Chondrocyte (in vitro differentiated cells): ENCODE results near the gene CCDC27. TPM values are rescaled to one million over a fixed set of nuclear protein-coding genes. Genes with fewer than 3 reads are reported as not detected.

Experiments
- DNase-seq: peaks from one replicate; pipeline ENCODE4 v3.0.0; 2021; ENCODE audit warnings: mixed read lengths, low spot score
- H3K27ac Mint-ChIP-seq: one replicate; pipeline ENCODE4 v1.8.0; 2021; ENCODE audit warnings: mild to moderate bottlenecking, moderate library complexity, mixed read lengths; ENCODE audit not compliant: unreplicated experiment
- H3K27me3 Mint-ChIP-seq: 2 replicates; pipeline ENCODE4 v1.8.0; 2021; ENCODE audit warnings: low read depth, mixed read lengths
- H3K36me3 Mint-ChIP-seq: 2 replicates; pipeline ENCODE4 v1.8.0; 2021; ENCODE audit warnings: low read depth, mixed read lengths
- H3K4me1 Mint-ChIP-seq: 2 replicates; pipeline ENCODE4 v1.8.0; 2021; ENCODE audit warnings: low read depth, mild to moderate bottlenecking, mixed read lengths
- H3K4me3 Mint-ChIP-seq: one replicate; pipeline ENCODE4 v1.8.0; 2021; ENCODE audit warnings: mild to moderate bottlenecking, moderate library complexity, mixed read lengths; ENCODE audit not compliant: unreplicated experiment
- H3K9me3 Mint-ChIP-seq: 2 replicates; pipeline ENCODE4 v1.8.0; 2021; ENCODE audit warnings: low read depth, mixed read lengths
- total RNA-seq: library from RNA; stranded (reverse); gene quantifications from 3 replicates; pipeline ENCODE4 v1.2.1, GENCODE V29; 2021
- TF ChIP-seq, protein P1 (sequence below): fragments of 200-600 bp; sonication (generic); IDR thresholded peaks from 2 replicates; pipeline ENCODE4 v1.5.0; 2021; ENCODE audit warnings: antibody characterized with exemption, mild to moderate bottlenecking, moderate library complexity

Gene CCDC27
- total RNA-seq, 1 donor from 2014 or later, result not detected

DNA sequence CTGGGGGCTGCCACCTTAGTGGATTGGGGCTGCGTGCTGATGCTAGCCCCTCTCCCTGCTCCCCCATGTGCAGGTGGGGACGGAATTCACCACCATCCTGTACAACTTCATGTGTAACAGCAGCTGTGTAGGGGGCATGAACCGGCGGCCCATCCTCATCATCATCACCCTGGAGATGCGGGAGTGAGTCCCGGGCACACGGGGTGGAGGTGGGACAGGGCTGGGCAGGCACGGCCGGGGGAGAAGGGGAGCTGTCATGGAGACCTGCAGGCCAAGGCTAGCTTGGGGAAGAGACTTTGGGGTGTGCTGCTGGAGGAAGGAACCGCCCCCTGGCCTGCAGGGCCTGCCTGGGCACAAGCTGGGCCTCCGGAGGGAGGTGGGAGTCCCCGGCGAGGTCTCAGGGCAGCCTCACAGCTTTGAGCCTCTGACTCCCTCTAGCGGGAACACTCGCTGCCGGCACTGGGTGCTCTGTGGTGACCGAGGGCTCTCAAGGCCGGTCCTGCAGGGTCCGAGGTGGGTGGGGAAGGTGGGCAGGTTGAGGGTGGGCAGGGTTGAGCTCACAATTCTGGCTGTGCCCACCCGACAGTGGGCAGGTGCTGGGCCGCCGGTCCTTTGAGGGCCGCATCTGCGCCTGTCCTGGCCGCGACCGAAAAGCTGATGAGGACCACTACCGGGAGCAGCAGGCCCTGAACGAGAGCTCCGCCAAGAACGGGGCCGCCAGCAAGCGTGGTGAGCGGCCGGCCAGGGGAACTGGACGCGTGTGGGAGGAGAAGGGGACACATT, 25.0 kb upstream of the CCDC27 start:
- Mint-ChIP-seq H3K9me3 (no peaks in the 10 kb centered on the region), H3K27ac (no peak overlapping the region), H3K4me1 (peaks cover 4% of the 10 kb centered on the region), H3K27me3 (peaks cover 12% of the 10 kb centered on the region), H3K36me3 (no peaks in the 10 kb centered on the region), H3K4me3 (no peak overlapping the region)
- TF ChIP-seq, protein P1, sequence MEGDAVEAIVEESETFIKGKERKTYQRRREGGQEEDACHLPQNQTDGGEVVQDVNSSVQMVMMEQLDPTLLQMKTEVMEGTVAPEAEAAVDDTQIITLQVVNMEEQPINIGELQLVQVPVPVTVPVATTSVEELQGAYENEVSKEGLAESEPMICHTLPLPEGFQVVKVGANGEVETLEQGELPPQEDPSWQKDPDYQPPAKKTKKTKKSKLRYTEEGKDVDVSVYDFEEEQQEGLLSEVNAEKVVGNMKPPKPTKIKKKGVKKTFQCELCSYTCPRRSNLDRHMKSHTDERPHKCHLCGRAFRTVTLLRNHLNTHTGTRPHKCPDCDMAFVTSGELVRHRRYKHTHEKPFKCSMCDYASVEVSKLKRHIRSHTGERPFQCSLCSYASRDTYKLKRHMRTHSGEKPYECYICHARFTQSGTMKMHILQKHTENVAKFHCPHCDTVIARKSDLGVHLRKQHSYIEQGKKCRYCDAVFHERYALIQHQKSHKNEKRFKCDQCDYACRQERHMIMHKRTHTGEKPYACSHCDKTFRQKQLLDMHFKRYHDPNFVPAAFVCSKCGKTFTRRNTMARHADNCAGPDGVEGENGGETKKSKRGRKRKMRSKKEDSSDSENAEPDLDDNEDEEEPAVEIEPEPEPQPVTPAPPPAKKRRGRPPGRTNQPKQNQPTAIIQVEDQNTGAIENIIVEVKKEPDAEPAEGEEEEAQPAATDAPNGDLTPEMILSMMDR, result peak; percentile 73
- DNase-seq, result no peak

DNA sequence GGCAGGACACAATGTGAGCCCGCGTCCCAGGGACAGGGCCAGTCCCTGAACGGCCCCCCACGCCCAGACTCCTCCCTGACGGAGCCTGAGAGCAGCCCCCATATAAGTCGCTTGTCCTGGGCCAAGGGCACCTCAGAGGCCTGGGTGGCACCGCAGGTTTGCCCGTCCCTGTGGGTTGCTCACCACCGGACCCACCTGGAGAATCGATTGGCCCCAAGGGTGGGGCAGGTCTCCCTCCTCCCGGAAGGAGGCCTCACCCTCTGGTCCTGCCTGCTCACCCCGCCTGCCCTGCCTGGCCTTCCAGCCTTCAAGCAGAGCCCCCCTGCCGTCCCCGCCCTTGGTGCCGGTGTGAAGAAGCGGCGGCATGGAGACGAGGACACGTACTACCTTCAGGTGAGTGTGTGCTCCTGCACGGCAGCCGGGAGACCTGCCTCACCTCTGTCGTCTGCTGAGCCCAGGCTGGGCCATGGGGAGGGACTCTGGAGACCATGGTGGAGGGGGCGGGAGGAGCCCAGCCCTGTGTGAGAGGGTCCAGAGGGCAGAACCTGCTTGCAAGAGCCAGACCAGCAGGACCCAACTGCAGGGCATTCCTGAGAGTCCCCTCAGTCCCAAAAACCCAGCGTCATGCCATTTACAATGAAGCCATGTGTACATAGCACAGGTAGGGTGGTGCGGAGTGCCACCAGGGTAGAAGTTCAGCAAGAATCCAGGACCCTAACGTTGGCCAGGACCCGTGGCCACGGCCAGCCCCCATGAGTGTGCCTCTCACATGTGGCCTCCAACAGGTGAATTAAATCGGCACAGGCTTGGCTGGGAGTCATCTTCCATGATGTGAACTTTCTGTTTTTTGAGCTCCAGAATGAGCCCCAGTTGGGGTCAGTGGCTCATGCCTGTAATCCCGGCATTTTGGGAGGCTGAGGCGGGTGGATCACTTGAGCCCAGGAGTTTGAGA, 24.1 kb upstream of the CCDC27 start:
- no peak for DNase-seq
- peaks cover 4% of the 10 kb centered on the region for H3K4me1 Mint-ChIP-seq
- H3K27me3 Mint-ChIP-seq, result peaks cover 12% of the 10 kb centered on the region
- H3K36me3 Mint-ChIP-seq, result no peaks in the 10 kb centered on the region
- TF ChIP-seq, protein P1, result no peak
- no peaks in the 10 kb centered on the region for H3K9me3 Mint-ChIP-seq
- no peak overlapping the region for H3K4me3 Mint-ChIP-seq
- no peak overlapping the region for H3K27ac Mint-ChIP-seq

DNA sequence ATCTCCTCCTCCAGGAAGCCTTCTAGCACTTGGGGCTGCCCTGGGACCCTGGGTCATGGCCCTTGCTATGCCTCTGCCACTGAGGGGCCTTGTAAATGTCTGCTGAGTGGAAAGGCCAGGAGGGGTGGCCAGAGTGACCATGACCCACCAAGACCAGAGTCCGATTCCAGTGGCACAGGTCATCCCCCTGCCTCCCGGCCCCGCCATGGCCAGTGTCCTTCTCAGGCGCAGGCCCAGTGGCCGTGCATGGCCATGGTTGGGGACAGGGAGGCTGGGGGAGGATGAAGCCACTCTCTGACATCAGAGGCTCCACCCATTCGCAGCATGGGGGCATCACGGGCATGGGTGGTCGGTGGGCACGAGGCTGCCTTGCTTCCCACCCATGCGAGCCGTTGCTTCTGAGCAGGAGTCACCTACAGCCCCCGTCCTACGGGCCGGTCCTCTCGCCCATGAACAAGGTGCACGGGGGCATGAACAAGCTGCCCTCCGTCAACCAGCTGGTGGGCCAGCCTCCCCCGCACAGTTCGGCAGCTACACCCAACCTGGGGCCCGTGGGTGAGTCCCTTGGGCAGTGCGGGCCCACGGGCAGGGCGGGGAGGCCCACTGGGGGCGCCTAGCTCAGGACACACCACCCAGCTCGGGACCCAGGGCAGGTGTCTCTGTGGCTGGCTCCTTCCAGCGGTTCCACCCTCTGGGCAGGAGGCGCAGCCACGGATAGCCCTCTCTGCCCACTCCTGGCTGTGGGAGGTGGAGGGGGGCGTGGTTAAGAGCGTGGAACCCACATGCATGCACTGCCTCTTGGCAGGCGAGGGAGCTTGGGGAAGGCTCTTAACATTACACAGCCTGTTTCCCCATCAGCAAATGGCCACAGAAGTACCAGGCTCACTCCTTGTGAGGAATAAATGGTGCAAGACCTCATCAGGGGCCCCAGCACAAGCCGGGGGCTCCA, 22.4 kb upstream of the CCDC27 start:
- Mint-ChIP-seq H3K36me3 (no peaks in the 10 kb centered on the region), H3K9me3 (no peaks in the 10 kb centered on the region)

DNA sequence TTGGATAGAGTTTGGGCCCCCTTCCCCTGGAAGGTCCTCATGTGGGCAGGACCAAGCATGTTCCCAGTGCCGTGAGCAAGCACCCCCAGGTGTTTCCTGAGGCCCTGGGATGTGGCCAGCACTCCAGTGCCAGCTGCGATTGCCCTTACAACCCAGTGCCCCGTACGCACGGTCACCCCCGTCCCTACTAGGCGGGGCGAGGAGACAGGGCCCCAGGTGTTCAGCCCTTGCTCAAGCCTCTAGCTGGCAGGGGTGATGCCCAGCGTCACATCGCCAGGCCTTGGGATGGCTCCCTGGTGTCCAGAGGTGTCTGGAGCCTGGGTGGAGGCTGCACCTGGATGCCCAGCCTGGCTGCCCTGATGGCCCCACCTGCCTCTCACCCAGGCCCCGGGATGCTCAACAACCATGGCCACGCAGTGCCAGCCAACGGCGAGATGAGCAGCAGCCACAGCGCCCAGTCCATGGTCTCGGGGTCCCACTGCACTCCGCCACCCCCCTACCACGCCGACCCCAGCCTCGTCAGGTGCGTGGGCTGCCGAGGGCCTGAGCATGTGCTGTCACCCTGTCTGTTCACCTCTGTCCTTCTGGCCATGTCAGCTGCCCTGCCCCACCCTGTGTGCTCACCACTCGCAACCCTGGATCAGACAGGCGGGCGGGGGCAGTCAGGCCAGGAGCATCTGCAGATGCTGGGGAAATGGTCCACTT, 21.6 kb upstream of the CCDC27 start:
- no peak overlapping the region for H3K27ac Mint-ChIP-seq
- peaks cover 4% of the 10 kb centered on the region for H3K4me1 Mint-ChIP-seq
- no peaks in the 10 kb centered on the region for H3K36me3 Mint-ChIP-seq
- no peak for DNase-seq
- H3K9me3 Mint-ChIP-seq, result no peaks in the 10 kb centered on the region
- TF ChIP-seq, protein P1, result no peak
- H3K27me3 Mint-ChIP-seq, result peaks cover 12% of the 10 kb centered on the region
- H3K4me3 Mint-ChIP-seq, result no peak overlapping the region

More for the DNA sequence above, 22.4 kb upstream of the CCDC27 start:
- peaks cover 12% of the 10 kb centered on the region for H3K27me3 Mint-ChIP-seq
- peaks cover 4% of the 10 kb centered on the region for H3K4me1 Mint-ChIP-seq
- TF ChIP-seq, protein P1, result no peak
- H3K4me3 Mint-ChIP-seq, result no peak overlapping the region
- H3K27ac Mint-ChIP-seq, result no peak overlapping the region
- DNase-seq, result no peak
